Neural cell (in vitro differentiated cells): ENCODE results near the gene ADAM29. TPM values are rescaled to one million over a fixed set of nuclear protein-coding genes. Genes with fewer than 3 reads are reported as not detected.

Experiments used
- H2AFZ ChIP-seq: fragments of 200-600, 300-800 bp; sonication (generic), shearing (Covaris generic); 2 replicates; pipeline ENCODE4 v1.6.0; 2014; ENCODE audit warnings: low read depth, mild to moderate bottlenecking, antibody characterized with exemption, low read length, moderate library complexity
- H3F3A ChIP-seq: fragments of 200-600 bp; shearing (Covaris generic); 2 replicates; pipeline ENCODE4 v1.6.1; 2016; ENCODE audit warnings: mild to moderate bottlenecking, moderate library complexity, mixed read lengths, antibody characterized with exemption, low read length; ENCODE audit not compliant: insufficient read depth, poor library complexity, severe bottlenecking
- H3K27ac ChIP-seq: fragments of 200-600, 300-800 bp; sonication (generic), shearing (Covaris generic); 2 replicates; pipeline ENCODE4 v1.5.1; 2014; ENCODE audit warnings: mild to moderate bottlenecking, low read length, moderate library complexity
- H3K27me3 ChIP-seq: fragments of 300-800, 200-600 bp; sonication (generic), shearing (Covaris generic); 2 replicates; pipeline ENCODE4 v1.6.0; 2014; ENCODE audit warnings: mild to moderate bottlenecking, low read depth, low read length, moderate library complexity; ENCODE audit not compliant: insufficient read depth
- H3K36me3 ChIP-seq: fragments of 300-800, 200-600 bp; sonication (generic), shearing (Covaris generic); 2 replicates; pipeline ENCODE4 v1.5.1; 2014; ENCODE audit warnings: mild to moderate bottlenecking, antibody characterized with exemption, low read length, moderate library complexity; ENCODE audit not compliant: insufficient read depth
- H3K4me2 ChIP-seq: fragments of 300-800, 200-600 bp; sonication (generic), shearing (Covaris generic); 2 replicates; pipeline ENCODE4 v1.6.0; 2014; ENCODE audit warnings: mild to moderate bottlenecking, low read length
- H3K4me3 ChIP-seq: fragments of 300-800, 200-600 bp; sonication (generic), shearing (Covaris generic); 2 replicates; pipeline ENCODE4 v1.5.1; 2014; ENCODE audit warnings: mild to moderate bottlenecking, low read length, moderate library complexity
- H3K79me2 ChIP-seq: fragments of 200-600 bp; shearing (Covaris generic); replicated peaks from 2 replicates; pipeline ENCODE4 v1.6.0; 2014; ENCODE audit warnings: mild to moderate bottlenecking, low read length, moderate library complexity; ENCODE audit not compliant: insufficient read depth
- H3K9ac ChIP-seq: fragments of 300-800, 200-600 bp; sonication (generic), shearing (Covaris generic); 2 replicates; pipeline ENCODE4 v1.6.1; 2016; ENCODE audit warnings: mild to moderate bottlenecking, low read length, mixed read lengths
- H3K9me2 ChIP-seq: fragments of 200-600 bp; shearing (Covaris generic); 2 replicates; pipeline ENCODE4 v1.6.1; 2016; ENCODE audit warnings: mild to moderate bottlenecking, low read length, mixed read lengths; ENCODE audit not compliant: insufficient read depth
- H3K9me3 ChIP-seq: fragments of 200-600, 300-800 bp; sonication (generic), shearing (Covaris generic); 2 replicates; pipeline ENCODE4 v1.6.1; 2016; ENCODE audit warnings: mild to moderate bottlenecking, mixed run types, low read length, moderate library complexity, mixed read lengths
- H4K20me1 ChIP-seq: fragments of 200-600 bp; shearing (Covaris generic); 2 replicates; pipeline ENCODE4 v1.6.1; 2016; ENCODE audit warnings: mild to moderate bottlenecking, mixed run types; ENCODE audit not compliant: insufficient read depth
- CTCF ChIP-seq: fragments of 450-650 bp; IDR thresholded peaks from 2 replicates; pipeline ENCODE4 v1.5.1; 2014; ENCODE audit warnings: antibody characterized with exemption, mild to moderate bottlenecking, moderate library complexity; ENCODE audit not compliant: poor library complexity, severe bottlenecking
- EP300 ChIP-seq: fragments of 450-650 bp; conservative IDR thresholded peaks from 2 replicates; pipeline ENCODE4 v1.6.1; 2014; ENCODE audit warnings: antibody characterized with exemption, mild to moderate bottlenecking, moderate library complexity; ENCODE audit not compliant: poor library complexity, severe bottlenecking
- EZH2 ChIP-seq: fragments of 200-600, 300-800 bp; shearing (Covaris generic), sonication (generic); IDR thresholded peaks from 2 replicates; pipeline ENCODE4 v1.6.1; 2014; ENCODE audit warnings: antibody characterized with exemption, low read length, borderline replicate concordance, mild to moderate bottlenecking; ENCODE audit not compliant: insufficient read depth, poor library complexity, severe bottlenecking
- MXI1 ChIP-seq: fragments of 450-650 bp; conservative IDR thresholded peaks from 2 replicates; pipeline ENCODE4 v1.6.1; 2014; ENCODE audit warnings: antibody characterized with exemption, mild to moderate bottlenecking; ENCODE audit not compliant: poor library complexity, severe bottlenecking
- POLR2AphosphoS5 ChIP-seq: IDR thresholded peaks from 2 replicates; pipeline ENCODE4 v1.6.1; 2012
- RAD21 ChIP-seq: fragments of 450-650 bp; conservative IDR thresholded peaks from 2 replicates; pipeline ENCODE4 v1.6.1; 2014; ENCODE audit warnings: antibody characterized with exemption, mild to moderate bottlenecking, moderate library complexity
- REST ChIP-seq: IDR thresholded peaks from 2 replicates; pipeline ENCODE4 v1.6.1; 2012; ENCODE audit warnings: borderline replicate concordance
- SMC3 ChIP-seq: fragments of 450-650 bp; conservative IDR thresholded peaks from 2 replicates; pipeline ENCODE4 v1.6.1; 2014; ENCODE audit warnings: antibody characterized with exemption, mild to moderate bottlenecking, moderate library complexity; ENCODE audit not compliant: poor library complexity
- TAF1 ChIP-seq: IDR thresholded peaks from 2 replicates; pipeline ENCODE4 v1.6.1; 2012; ENCODE audit warnings: low read depth
- polyA plus RNA-seq: library from polyadenylated mRNA; depleted of rRNA; stranded (reverse); fragments of >200 nt; gene quantifications from 2 replicates; pipeline ENCODE4 v1.2.3, GENCODE V29; 2014

Gene ADAM29
- polyA plus RNA-seq, 1 donor from 2014 or later = 0.48 TPM

GRCh38 chr4:174934360-174934759, 16.2 kb downstream of the ADAM29 start:
- no peaks in the 10 kb centered on the region for H3F3A ChIP-seq
- no peak overlapping the region for H3K9ac ChIP-seq
- H3K9me2 ChIP-seq = no peaks in the 10 kb centered on the region
- H3K27ac ChIP-seq = no peak overlapping the region
- H4K20me1 ChIP-seq = no peaks in the 10 kb centered on the region
- H2AFZ ChIP-seq = no peak overlapping the region
- no peak for TF ChIP-seq RAD21
- TF ChIP-seq TAF1 = no peak
- TF ChIP-seq SMC3 = no peak
- TF ChIP-seq POLR2AphosphoS5 = no peak
- no peak for TF ChIP-seq EZH2
- no peak for TF ChIP-seq MXI1
- no peak for TF ChIP-seq CTCF
- TF ChIP-seq EP300 = no peak
- no peak for TF ChIP-seq REST
- no peaks in the 10 kb centered on the region for H3K27me3 ChIP-seq
- no peaks in the 10 kb centered on the region for H3K36me3 ChIP-seq
- H3K4me3 ChIP-seq = no peak overlapping the region
- no peaks in the 10 kb centered on the region for H3K79me2 ChIP-seq
- H3K9me3 ChIP-seq = no peaks in the 10 kb centered on the region
- no peak overlapping the region for H3K4me2 ChIP-seq

- Histone ChIP-seq H3K36me3 (no peaks in the 10 kb centered on the region), H3K9me3 (no peaks in the 10 kb centered on the region), H3K9ac (no peak overlapping the region), H3K27me3 (no peaks in the 10 kb centered on the region), H3K4me2 (no peak overlapping the region), H4K20me1 (no peaks in the 10 kb centered on the region), H3K27ac (no peak overlapping the region), H3K79me2 (no peaks in the 10 kb centered on the region), H2AFZ (no peak overlapping the region), H3K4me3 (no peak overlapping the region), H3K9me2 (no peaks in the 10 kb centered on the region), H3F3A (no peaks in the 10 kb centered on the region)
- no peak for TF ChIP-seq SMC3
- no peak for TF ChIP-seq RAD21
- TF ChIP-seq REST = no peak
- TF ChIP-seq MXI1 = no peak
Observed at GRCh38 chr4:174935607-174936006, 17.4 kb downstream of the ADAM29 start.
